Body of pancreas (tissue), 4 donors: Measurements from ENCODE around the gene BRCC3. TPM values are rescaled to one million over a fixed set of nuclear protein-coding genes. Genes with fewer than 3 reads are reported as not detected.

Experiments used
- ATAC-seq: fragments of 150-250 bp; one replicate; pipeline ENCODE4 v1.9.1; 2016
- DNase-seq, 4 donors: peaks; one replicate each; pipeline ENCODE4 v3.0.0-alpha.2; 2019
- H3K27ac ChIP-seq, 4 donors: fragments of 200-600 bp; sonication (generic); 1 replicate in 3 of 4; 2 replicates in 1 of 4; pipeline versions ENCODE4 v1.5.1 to v1.6.1; 2016 to 2019; ENCODE audit warnings: mild to moderate bottlenecking in 1 of 4, mixed read lengths in 1 of 4, moderate library complexity in 1 of 4
- H3K27me3 ChIP-seq, 2 donors: fragments of 200-600 bp; sonication (generic); one replicate each; pipeline ENCODE4 v1.6.0; 2016; ENCODE audit warnings: mild to moderate bottlenecking in 1 of 2
- H3K36me3 ChIP-seq, 2 donors: fragments of 200-600 bp; sonication (generic); replicated peaks in 1 of 2; 2 replicates each; pipeline ENCODE4 v1.5.1; 2016; ENCODE audit warnings: low read depth in 2 of 2; ENCODE audit not compliant: insufficient read depth in 1 of 2
- H3K4me1 ChIP-seq: fragments of 200-600 bp; sonication (generic); one replicate; pipeline ENCODE4 v1.6.0; 2016
- H3K4me3 ChIP-seq, 2 donors: fragments of 200-600 bp; sonication (generic); 1 replicate in 1 of 2; 2 replicates in 1 of 2; pipeline ENCODE4 v1.5.1; 2016 to 2019
- H3K9me3 ChIP-seq, 3 donors: fragments of 200-600 bp; sonication (generic); 1 replicate in 2 of 3; 2 replicates in 1 of 3; pipeline ENCODE4 v1.5.1; 2016
- POLR2A ChIP-seq, 3 donors: fragments of 450-650 bp; IDR thresholded peaks; one replicate each; pipeline ENCODE4 v1.6.1; 2016; ENCODE audit warnings: antibody characterized with exemption in 3 of 3, mild to moderate bottlenecking in 2 of 3
- WGBS, 2 donors: methylation state at CpG; one replicate each; pipeline ENCODE4 v1.1.5; 2017; 5-methylcytosine and 5-hydroxymethylcytosine counted together
- intact Hi-C: fragments of 100-400 bp; cut with DNase I; formaldehyde crosslinking; loops from one replicate; pipeline ENCODE4 v1.15.1; 2023
- total RNA-seq, 2 donors: library from RNA; depleted of rRNA; stranded (reverse); fragments of >200 nt; gene quantifications; one replicate each; pipeline ENCODE4 v1.1.0, GENCODE V29; 2016
- TF ChIP-seq, protein P1 (sequence below), 7 experiments: fragments of 450-650 bp in 4 of 7; fragments of 200-600 bp in 3 of 7; sonication (generic) in 3 of 7; IDR thresholded peaks; one replicate each; pipeline ENCODE4 v1.5.1; 2016 to 2019; ENCODE audit warnings: antibody characterized with exemption in 7 of 7

The BRCC3 gene
- total RNA-seq, 2 donors from 2014 or later, result 6.3 to 7.5 TPM

- TF ChIP-seq POLR2A (IDR thresholded peaks at IDR 0.05), result no peak
- TF ChIP-seq, protein P1, sequence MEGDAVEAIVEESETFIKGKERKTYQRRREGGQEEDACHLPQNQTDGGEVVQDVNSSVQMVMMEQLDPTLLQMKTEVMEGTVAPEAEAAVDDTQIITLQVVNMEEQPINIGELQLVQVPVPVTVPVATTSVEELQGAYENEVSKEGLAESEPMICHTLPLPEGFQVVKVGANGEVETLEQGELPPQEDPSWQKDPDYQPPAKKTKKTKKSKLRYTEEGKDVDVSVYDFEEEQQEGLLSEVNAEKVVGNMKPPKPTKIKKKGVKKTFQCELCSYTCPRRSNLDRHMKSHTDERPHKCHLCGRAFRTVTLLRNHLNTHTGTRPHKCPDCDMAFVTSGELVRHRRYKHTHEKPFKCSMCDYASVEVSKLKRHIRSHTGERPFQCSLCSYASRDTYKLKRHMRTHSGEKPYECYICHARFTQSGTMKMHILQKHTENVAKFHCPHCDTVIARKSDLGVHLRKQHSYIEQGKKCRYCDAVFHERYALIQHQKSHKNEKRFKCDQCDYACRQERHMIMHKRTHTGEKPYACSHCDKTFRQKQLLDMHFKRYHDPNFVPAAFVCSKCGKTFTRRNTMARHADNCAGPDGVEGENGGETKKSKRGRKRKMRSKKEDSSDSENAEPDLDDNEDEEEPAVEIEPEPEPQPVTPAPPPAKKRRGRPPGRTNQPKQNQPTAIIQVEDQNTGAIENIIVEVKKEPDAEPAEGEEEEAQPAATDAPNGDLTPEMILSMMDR (IDR thresholded peaks at IDR 0.05), result no peak
- ATAC-seq (no peak), DNase-seq (no peak)
- 92 to 95% methylated on average over 2 of the region's 2 CpGs for WGBS, 2 donors
- Histone ChIP-seq H3K27ac (no peak overlapping the region), H3K36me3 (no peaks in the 10 kb centered on the region), H3K9me3 (no peaks in the 10 kb centered on the region), H3K27me3 (no peaks in the 10 kb centered on the region), H3K4me1 (no peaks in the 10 kb centered on the region), H3K4me3 (no peak overlapping the region)
- intact Hi-C loops, result no loop called here
These were observed 34.6 kb downstream of the BRCC3 start for GRCh38 chrX:155105919-155106318.

GRCh38 chrX:155108427-155108826, 37.1 kb downstream of the BRCC3 start:
- no peaks in the 10 kb centered on the region for H3K9me3 ChIP-seq
- TF ChIP-seq POLR2A (IDR thresholded peaks at IDR 0.05), result no peak
- TF ChIP-seq, protein P1 (IDR thresholded peaks at IDR 0.05), result no peak

GRCh38 chrX:155112171-155112570, 40.9 kb downstream of the BRCC3 start:
- DNase-seq (no peak), ATAC-seq (no peak)
- no peaks in the 10 kb centered on the region for H3K27me3 ChIP-seq
- H3K4me3 ChIP-seq, result no peak overlapping the region
- WGBS, 2 donors, result 94 to 95% methylated on average over 3 of the region's 3 CpGs
- no peaks in the 10 kb centered on the region for H3K4me1 ChIP-seq
- intact Hi-C loops, result no loop called here
- H3K36me3 ChIP-seq, result no peaks in the 10 kb centered on the region
- no peak for TF ChIP-seq POLR2A (IDR thresholded peaks at IDR 0.05)
- TF ChIP-seq, protein P1 (IDR thresholded peaks at IDR 0.05), result no peak
- H3K27ac ChIP-seq, result no peak overlapping the region
- H3K9me3 ChIP-seq, result no peaks in the 10 kb centered on the region

More at GRCh38 chrX:155108427-155108826, 37.1 kb downstream of the BRCC3 start:
- Histone ChIP-seq H3K4me3 (no peak overlapping the region), H3K27ac (no peak overlapping the region), H3K4me1 (no peaks in the 10 kb centered on the region), H3K27me3 (no peaks in the 10 kb centered on the region), H3K36me3 (no peaks in the 10 kb centered on the region)
- DNase-seq, result no peak
- no peak for ATAC-seq
- intact Hi-C loops, result no loop called here

DNA sequence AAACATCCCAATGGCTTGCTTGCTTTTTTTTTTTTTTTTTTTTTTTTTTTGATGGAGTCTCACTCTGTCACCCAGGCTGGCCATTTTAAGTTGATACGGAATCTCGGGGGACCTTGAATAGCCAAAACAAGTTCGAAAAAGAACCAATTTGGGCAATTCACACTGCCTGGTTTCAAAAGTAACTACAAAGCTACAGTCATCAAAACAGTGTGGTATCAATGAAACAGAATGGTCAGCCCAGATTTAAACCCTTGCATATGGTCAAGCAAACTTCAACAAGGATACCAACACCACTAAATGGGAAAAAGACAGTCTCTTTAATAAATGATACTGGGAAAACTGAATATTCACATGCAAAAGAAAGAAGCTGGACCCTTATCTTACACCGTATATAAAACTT, 41.8 kb downstream of the BRCC3 start:
- DNase-seq (no peak), ATAC-seq (no peak)
- no peaks in the 10 kb centered on the region for H3K9me3 ChIP-seq
- 97 to 100% methylated on average over 4 of the region's 4 CpGs for WGBS, 2 donors
- TF ChIP-seq, protein P1 (IDR thresholded peaks at IDR 0.05), result no peak
- no peak for TF ChIP-seq POLR2A (IDR thresholded peaks at IDR 0.05)
- no peak overlapping the region for H3K27ac ChIP-seq
- intact Hi-C loops, result no loop called here
- H3K4me3 ChIP-seq, result no peak overlapping the region
- no peaks in the 10 kb centered on the region for H3K27me3 ChIP-seq
- H3K4me1 ChIP-seq, result no peaks in the 10 kb centered on the region
- H3K36me3 ChIP-seq, result no peaks in the 10 kb centered on the region

GRCh38 chrX:155115174-155115819, 44.0 kb downstream of the BRCC3 start:
- no peaks in the 10 kb centered on the region for H3K9me3 ChIP-seq
- no peaks in the 10 kb centered on the region for H3K27me3 ChIP-seq
- ATAC-seq (no peak), DNase-seq (no peak)
- TF ChIP-seq, protein P1 (IDR thresholded peaks at IDR 0.05), result no peak
- TF ChIP-seq POLR2A (IDR thresholded peaks at IDR 0.05), result no peak
- H3K36me3 ChIP-seq, result no peaks in the 10 kb centered on the region
- intact Hi-C loops, result no loop called here
- H3K27ac ChIP-seq, result no peak overlapping the region
- no peak overlapping the region for H3K4me3 ChIP-seq
- no peaks in the 10 kb centered on the region for H3K4me1 ChIP-seq
- 82 to 100% methylated on average over 1 of the region's 1 CpG for WGBS, 2 donors
